Measurements from ENCODE around the gene XXYLT1.

GRCh38 chr3:195075199-195075940, 195.6 kb downstream of the XXYLT1 start:
- TF ChIP-seq POLR2A (IDR thresholded peaks at IDR 0.05), result no peak
- TF ChIP-seq, protein P1, sequence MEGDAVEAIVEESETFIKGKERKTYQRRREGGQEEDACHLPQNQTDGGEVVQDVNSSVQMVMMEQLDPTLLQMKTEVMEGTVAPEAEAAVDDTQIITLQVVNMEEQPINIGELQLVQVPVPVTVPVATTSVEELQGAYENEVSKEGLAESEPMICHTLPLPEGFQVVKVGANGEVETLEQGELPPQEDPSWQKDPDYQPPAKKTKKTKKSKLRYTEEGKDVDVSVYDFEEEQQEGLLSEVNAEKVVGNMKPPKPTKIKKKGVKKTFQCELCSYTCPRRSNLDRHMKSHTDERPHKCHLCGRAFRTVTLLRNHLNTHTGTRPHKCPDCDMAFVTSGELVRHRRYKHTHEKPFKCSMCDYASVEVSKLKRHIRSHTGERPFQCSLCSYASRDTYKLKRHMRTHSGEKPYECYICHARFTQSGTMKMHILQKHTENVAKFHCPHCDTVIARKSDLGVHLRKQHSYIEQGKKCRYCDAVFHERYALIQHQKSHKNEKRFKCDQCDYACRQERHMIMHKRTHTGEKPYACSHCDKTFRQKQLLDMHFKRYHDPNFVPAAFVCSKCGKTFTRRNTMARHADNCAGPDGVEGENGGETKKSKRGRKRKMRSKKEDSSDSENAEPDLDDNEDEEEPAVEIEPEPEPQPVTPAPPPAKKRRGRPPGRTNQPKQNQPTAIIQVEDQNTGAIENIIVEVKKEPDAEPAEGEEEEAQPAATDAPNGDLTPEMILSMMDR (IDR thresholded peaks at IDR 0.05), result no peak

Measured in vagina (tissue), 2 donors.